H9 (cell line): ENCODE data around the gene ZNF385B. TPM values are rescaled to one million over a fixed set of nuclear protein-coding genes. Genes with fewer than 3 reads are reported as not detected.

Experiments used
- DNase-seq: peaks from one replicate; pipeline ENCODE4 v3.0.0-alpha.2; 2017
- H2AFZ ChIP-seq: one replicate; pipeline ENCODE4 v1.6.1; 2013; ENCODE audit warnings: mild to moderate bottlenecking, low read length, control low read depth, moderate library complexity
- H2AK5ac ChIP-seq: 2 replicates; pipeline ENCODE4 v1.6.1; 2013; ENCODE audit warnings: low read length, control low read depth, mixed read lengths; ENCODE audit not compliant: insufficient read length
- H2BK120ac ChIP-seq: one replicate; pipeline ENCODE4 v1.6.1; 2013; ENCODE audit warnings: low read depth, mild to moderate bottlenecking, low read length, control low read depth, inconsistent platforms; ENCODE audit not compliant: poor library complexity, severe bottlenecking
- H2BK12ac ChIP-seq: 2 replicates; pipeline ENCODE4 v1.6.1; 2013; ENCODE audit warnings: low read length, control low read depth, mixed read lengths, low read depth; ENCODE audit not compliant: insufficient read length
- H2BK15ac ChIP-seq: 2 replicates; pipeline ENCODE4 v1.6.1; 2013; ENCODE audit warnings: low read depth, low read length, control low read depth
- H2BK20ac ChIP-seq: one replicate; pipeline ENCODE4 v1.6.1; 2013; ENCODE audit warnings: low read depth, mild to moderate bottlenecking, low read length, control low read depth, inconsistent platforms; ENCODE audit not compliant: poor library complexity, severe bottlenecking
- H2BK5ac ChIP-seq: 2 replicates; pipeline ENCODE4 v1.6.1; 2013; ENCODE audit warnings: low read length, control low read depth, mixed read lengths; ENCODE audit not compliant: insufficient read length
- H3K14ac ChIP-seq: 2 replicates; pipeline ENCODE4 v1.6.1; 2013; ENCODE audit warnings: low read length, control low read depth; ENCODE audit not compliant: insufficient read depth
- H3K18ac ChIP-seq: 2 replicates; pipeline ENCODE4 v1.6.1; 2013; ENCODE audit warnings: low read depth, mild to moderate bottlenecking, mixed read lengths, low read length, control low read depth; ENCODE audit not compliant: insufficient read length
- H3K23ac ChIP-seq: 2 replicates; pipeline ENCODE4 v1.6.1; 2013; ENCODE audit warnings: low read length, control low read depth, mixed read lengths, low read depth; ENCODE audit not compliant: insufficient read length
- H3K23me2 ChIP-seq: 2 replicates; pipeline ENCODE4 v1.6.1; 2013; ENCODE audit warnings: low read depth, mild to moderate bottlenecking, mixed read lengths, low read length, control low read depth; ENCODE audit not compliant: insufficient read length, poor library complexity, severe bottlenecking
- H3K27ac ChIP-seq: 2 replicates; pipeline ENCODE4 v1.5.1; 2013; ENCODE audit warnings: low read length, control low read depth, mixed read lengths, low read depth; ENCODE audit not compliant: insufficient read length
- H3K27me3 ChIP-seq: 2 replicates; pipeline ENCODE4 v1.6.1; 2013; ENCODE audit warnings: low read length, control low read depth, inconsistent platforms; ENCODE audit not compliant: insufficient read depth
- H3K4ac ChIP-seq: 2 replicates; pipeline ENCODE4 v1.6.1; 2013; ENCODE audit warnings: low read depth, mild to moderate bottlenecking, control low read depth, inconsistent platforms, low read length, moderate library complexity
- H3K4me1 ChIP-seq: 2 replicates; pipeline ENCODE4 v1.6.1; 2013; ENCODE audit warnings: low read length, control low read depth, inconsistent platforms; ENCODE audit not compliant: insufficient read depth
- H3K4me2 ChIP-seq: 2 replicates; pipeline ENCODE4 v1.6.1; 2013; ENCODE audit warnings: low read length, control low read depth, mixed read lengths; ENCODE audit not compliant: insufficient read length, insufficient read depth
- H3K56ac ChIP-seq: 2 replicates; pipeline ENCODE4 v1.6.1; 2013; ENCODE audit warnings: low read depth, mild to moderate bottlenecking, mixed read lengths, low read length, control low read depth; ENCODE audit not compliant: insufficient read length
- H3K79me1 ChIP-seq: 2 replicates; pipeline ENCODE4 v1.6.1; 2013; ENCODE audit warnings: low read depth, mild to moderate bottlenecking, moderate library complexity, low read length, control low read depth, inconsistent platforms; ENCODE audit not compliant: insufficient read depth, poor library complexity, severe bottlenecking
- H3K79me2 ChIP-seq: 2 replicates; pipeline ENCODE4 v1.6.1; 2013; ENCODE audit warnings: low read length, control low read depth, inconsistent platforms; ENCODE audit not compliant: insufficient read depth
- H3K9ac ChIP-seq: 2 replicates; pipeline ENCODE4 v1.6.1; 2013; ENCODE audit warnings: low read length, control low read depth, mixed read lengths; ENCODE audit not compliant: insufficient read length; ENCODE audit errors: extremely low read depth
- H3K9me3 ChIP-seq: one replicate; pipeline ENCODE4 v1.6.1; 2013; ENCODE audit warnings: low read depth, low read length, inconsistent platforms; ENCODE audit not compliant: control insufficient read depth
- H3T11ph ChIP-seq: one replicate; pipeline ENCODE4 v1.6.1; 2013; ENCODE audit warnings: mild to moderate bottlenecking, low read length, control low read depth, inconsistent platforms
- H4K20me1 ChIP-seq: one replicate; pipeline ENCODE4 v1.6.1; 2013; ENCODE audit not compliant: control insufficient read depth, insufficient read length, insufficient read depth
- H4K5ac ChIP-seq: 2 replicates; pipeline ENCODE4 v1.6.1; 2013; ENCODE audit warnings: low read depth, mild to moderate bottlenecking, mixed read lengths, low read length, control low read depth; ENCODE audit not compliant: insufficient read length
- H4K8ac ChIP-seq: replicated peaks from 2 replicates; pipeline ENCODE4 v1.6.1; 2013; ENCODE audit warnings: low read length, control low read depth, mixed read lengths, low read depth; ENCODE audit not compliant: insufficient read length
- H4K91ac ChIP-seq: 2 replicates; pipeline ENCODE4 v1.6.1; 2013; ENCODE audit warnings: low read depth, mild to moderate bottlenecking, moderate library complexity, mixed read lengths, low read length, control low read depth; ENCODE audit not compliant: insufficient read length
- H3K27ac Mint-ChIP-seq, 3 experiments: 2 replicates in 2 of 3; 3 replicates in 1 of 3; pipeline ENCODE4 v1.8.0; 2020 to 2021; ENCODE audit warnings: mixed read lengths in 3 of 3, mild to moderate bottlenecking in 1 of 3, moderate library complexity in 1 of 3
- H3K27me3 Mint-ChIP-seq: 2 replicates; pipeline ENCODE4 v1.8.0; 2021; ENCODE audit warnings: low read depth, mild to moderate bottlenecking, moderate library complexity, mixed read lengths
- H3K36me3 Mint-ChIP-seq, 3 experiments: 2 replicates in 2 of 3; 3 replicates in 1 of 3; pipeline ENCODE4 v1.8.0; 2020 to 2021; ENCODE audit warnings: low read depth in 3 of 3, mixed read lengths in 3 of 3; ENCODE audit not compliant: insufficient read depth in 1 of 3
- H3K4me1 Mint-ChIP-seq, 2 experiments: 2 replicates each; pipeline ENCODE4 v1.8.0; 2020; ENCODE audit warnings: mixed read lengths in 2 of 2
- H3K4me3 Mint-ChIP-seq, 2 experiments: 2 replicates in 1 of 2; 3 replicates in 1 of 2; pipeline ENCODE4 v1.8.0; 2020 to 2021; ENCODE audit warnings: mild to moderate bottlenecking in 2 of 2, mixed read lengths in 2 of 2, moderate library complexity in 1 of 2
- H3K9me3 Mint-ChIP-seq, 2 experiments: 2 replicates in 1 of 2; 3 replicates in 1 of 2; pipeline ENCODE4 v1.8.0; 2020; ENCODE audit warnings: mild to moderate bottlenecking in 2 of 2, mixed read lengths in 2 of 2, moderate library complexity in 1 of 2
- CTCF ChIP-seq: fragments of 200-600 bp; sonication (generic); conservative IDR thresholded peaks from 3 replicates; pipeline ENCODE4 v1.8.0; 2021; ENCODE audit warnings: antibody characterized with exemption, mild to moderate bottlenecking
- WGBS: extraction: QIAGEN DNeasy Blood & Tissue Kit; methylation state at CpG from one replicate; pipeline ENCODE4 v1.1.7; 2013; ENCODE audit warnings: missing lambda C conversion rate, low lambda C conversion rate, mixed read lengths; ENCODE audit not compliant: insufficient read length; ENCODE audit errors: extremely low coverage; 5-methylcytosine and 5-hydroxymethylcytosine counted together
- total RNA-seq: library from RNA; stranded (reverse); gene quantifications from 2 replicates; pipeline ENCODE4 v1.2.1, GENCODE V29; 2021

ZNF385B gene
- total RNA-seq, 1 experiment from 2014 or later: 2.1 TPM

- no peak overlapping the region for H3K27ac Mint-ChIP-seq
- Histone ChIP-seq H3K56ac (no peak overlapping the region), H3K27ac (no peak overlapping the region), H3K23me2 (no peaks in the 10 kb centered on the region), H2BK12ac (no peak overlapping the region), H4K20me1 (no peaks in the 10 kb centered on the region), H3K79me2 (no peaks in the 10 kb centered on the region), H4K91ac (no peak overlapping the region), H4K5ac (no peak overlapping the region), H3K79me1 (no peaks in the 10 kb centered on the region), H2BK120ac (no peak overlapping the region), H3K4me1 (peaks cover 2% of the 10 kb centered on the region; the same call in 1 of the 2 replicates), H2BK15ac (no peak overlapping the region), H3K14ac (no peak overlapping the region), H3K23ac (no peak overlapping the region), H2BK5ac (no peak overlapping the region), H4K8ac (no peak overlapping the region), H3T11ph (no peak overlapping the region), H2BK20ac (no peak overlapping the region), H2AK5ac (no peak overlapping the region), H3K27me3 (no peaks in the 10 kb centered on the region), H2AFZ (no peak overlapping the region), H3K9me3 (no peaks in the 10 kb centered on the region), H3K9ac (no peak overlapping the region), H3K4me2 (no peak overlapping the region), H3K4ac (no peak overlapping the region), H3K18ac (no peak overlapping the region)
- WGBS: no CpG with 5 or more reads among the region's 1 CpG
- no peaks in the 10 kb centered on the region for H3K27me3 Mint-ChIP-seq
- H3K4me3 Mint-ChIP-seq: no peak overlapping the region
- DNase-seq: no peak
- peaks cover under 1 to 1% of the 10 kb centered on the region in 2 experiments; a peak in 3 of 5 replicates for H3K9me3 Mint-ChIP-seq
- peaks cover 0 to 2% (median under 1%) of the 10 kb centered on the region in 3 experiments; a peak in 2 of 7 replicates for H3K36me3 Mint-ChIP-seq
- peaks cover 5 to 9% of the 10 kb centered on the region in 2 experiments; a peak in 3 of 4 replicates for H3K4me1 Mint-ChIP-seq
- no peak for TF ChIP-seq CTCF
These were observed 327.5 kb downstream of the ZNF385B start for GRCh38 chr2:179533875-179534274.
